Stimulated activated CD8-positive, alpha-beta memory T cell treated with anti-CD3 and anti-CD28 coated beads, Interleukin-4, amount 100 ng/mL, for 4 hours (primary cell): ENCODE results near the gene PRKN.

Source experiments
- DNase-seq, 2 donors: peaks; one replicate each; pipeline ENCODE4 v3.0.0-alpha.2; 2020; ENCODE audit warnings: low read depth in 2 of 2, low spot score in 1 of 2

Gene PRKN

DNA sequence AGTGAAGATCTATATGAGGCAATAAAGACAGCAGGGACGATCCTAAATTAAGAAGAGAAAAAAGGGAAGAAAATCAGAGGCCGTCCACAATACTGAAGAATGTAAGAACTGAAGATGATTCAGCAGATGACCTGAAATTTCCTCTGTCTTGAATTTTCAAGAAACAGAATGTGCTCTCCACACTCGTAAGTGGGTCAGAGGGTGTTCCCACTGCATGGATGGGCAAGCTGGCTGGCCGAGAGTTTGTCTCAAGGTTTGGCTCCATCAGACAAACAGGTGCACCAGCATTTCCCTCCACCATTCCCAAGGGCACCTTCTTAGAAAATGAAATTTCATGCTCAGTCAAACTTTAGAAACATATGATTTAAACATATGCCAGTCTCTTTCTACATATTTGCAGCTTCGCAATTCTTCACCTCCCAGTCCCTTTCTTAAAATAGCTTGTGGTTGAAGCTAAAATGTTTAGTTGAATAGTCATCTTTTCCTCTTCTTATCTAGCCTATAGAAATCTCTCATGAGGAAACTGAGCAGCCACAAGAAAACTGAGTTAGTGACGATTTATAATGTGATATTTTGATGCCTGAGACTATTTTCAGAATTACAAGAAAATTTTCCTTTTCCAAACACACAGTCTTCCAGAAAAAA is 576.4 kb downstream of the PRKN start:
- DNase-seq, result no peak

DNA sequence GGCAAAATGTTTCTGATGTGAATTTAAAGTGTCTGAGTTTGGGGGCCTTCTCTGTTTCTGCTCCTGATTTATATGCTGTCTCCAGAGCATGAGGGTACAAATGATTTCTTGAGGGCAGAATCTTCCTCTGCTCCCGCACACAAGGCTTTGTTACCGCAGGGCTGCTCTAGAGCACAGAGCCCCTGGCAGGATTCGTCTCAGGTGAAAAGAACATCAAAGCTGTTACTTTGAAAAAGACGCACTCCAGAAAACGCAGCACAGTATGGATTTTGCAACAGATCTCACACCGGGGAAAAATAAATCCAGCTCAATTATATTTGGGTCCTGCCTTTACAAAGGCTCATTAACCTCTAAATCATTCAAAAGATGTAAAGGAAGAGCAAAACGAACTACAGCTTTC is 577.3 kb downstream of the PRKN start:
- DNase-seq, result no peak

DNA sequence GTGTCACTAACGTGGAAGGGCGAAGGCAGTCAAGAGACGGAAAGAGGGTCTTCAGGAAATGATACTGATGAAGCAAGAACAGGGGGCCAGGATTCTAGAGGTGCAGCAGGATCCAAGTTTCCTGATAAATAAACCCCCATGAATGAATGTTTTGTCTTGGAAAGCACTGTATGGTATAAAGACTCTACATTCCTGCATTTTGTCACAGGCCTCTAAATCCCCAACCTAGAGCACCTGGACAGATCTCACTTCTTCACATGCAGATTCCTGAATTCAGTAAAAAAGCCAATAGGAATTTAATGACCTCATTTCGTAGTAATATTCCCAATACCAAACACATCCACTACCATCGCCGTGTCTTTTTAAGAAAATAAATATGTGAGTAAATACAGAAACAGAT is 577.8 kb downstream of the PRKN start:
- DNase-seq, result no peak

DNA sequence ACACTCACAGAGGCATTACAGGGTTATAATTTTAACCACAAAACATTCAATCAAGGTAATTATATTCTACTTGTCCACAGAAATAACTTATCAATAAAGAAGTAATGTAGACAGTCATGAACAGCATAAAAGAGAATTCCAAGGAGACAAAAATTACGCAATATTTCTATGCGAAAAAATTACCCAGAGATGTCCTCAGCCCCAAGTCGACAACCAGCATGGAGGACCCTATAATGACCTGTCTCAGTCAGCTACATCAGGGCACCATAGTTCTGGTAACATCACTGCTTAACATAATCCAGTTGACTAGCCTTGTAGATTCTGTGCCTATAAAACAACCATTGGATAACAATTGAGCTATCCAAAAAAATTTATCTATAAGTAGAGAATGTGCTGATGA is 579.8 kb downstream of the PRKN start:
- DNase-seq, result no peak

DNA sequence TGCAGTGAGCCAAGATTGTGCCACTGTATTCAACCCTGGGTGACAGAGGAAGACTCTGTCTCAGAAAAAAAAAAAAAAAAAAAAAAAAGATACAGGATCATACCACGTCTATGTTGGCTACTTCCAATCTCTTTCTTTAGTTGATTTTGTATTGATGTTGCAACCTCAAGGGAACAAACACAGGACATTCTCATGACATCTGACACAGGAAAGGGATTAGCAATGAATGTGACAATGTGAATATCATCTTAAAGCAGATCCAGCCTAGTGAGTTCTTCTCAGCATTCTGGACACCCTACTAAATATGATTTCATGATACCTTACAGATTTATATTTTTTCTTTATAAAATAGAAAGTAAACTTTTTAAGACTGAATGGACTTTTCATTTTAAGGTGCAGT is 580.3 kb downstream of the PRKN start:
- no peak for DNase-seq

DNA sequence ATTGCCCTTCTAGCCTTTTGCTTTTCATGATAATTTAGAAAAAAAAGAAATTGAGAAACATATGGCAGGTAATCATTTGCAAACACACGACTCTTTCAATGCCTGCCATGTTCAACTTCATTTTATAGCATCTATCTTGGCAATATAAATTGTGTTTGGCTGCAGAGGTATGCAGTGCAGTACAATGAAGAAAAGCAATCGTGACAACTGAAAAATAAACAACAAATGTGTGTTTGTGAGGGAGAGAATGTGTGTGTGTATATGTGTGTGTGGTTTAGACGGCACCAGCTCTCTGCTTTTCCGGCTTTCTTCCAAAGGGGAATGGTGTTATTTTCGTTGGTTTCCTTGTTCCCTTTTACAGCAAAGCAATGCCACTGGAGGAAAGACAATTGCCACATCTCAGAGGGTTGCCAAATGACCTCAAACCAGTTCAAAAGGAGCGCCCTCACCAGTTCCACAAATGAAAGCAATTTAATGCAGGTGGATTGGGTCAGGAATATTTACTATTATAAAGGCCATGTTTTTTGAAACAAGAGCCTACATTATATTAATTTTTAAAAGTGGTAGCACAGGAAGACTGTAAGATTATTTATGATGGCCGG is 587.2 kb downstream of the PRKN start:
- no peak for DNase-seq

DNA sequence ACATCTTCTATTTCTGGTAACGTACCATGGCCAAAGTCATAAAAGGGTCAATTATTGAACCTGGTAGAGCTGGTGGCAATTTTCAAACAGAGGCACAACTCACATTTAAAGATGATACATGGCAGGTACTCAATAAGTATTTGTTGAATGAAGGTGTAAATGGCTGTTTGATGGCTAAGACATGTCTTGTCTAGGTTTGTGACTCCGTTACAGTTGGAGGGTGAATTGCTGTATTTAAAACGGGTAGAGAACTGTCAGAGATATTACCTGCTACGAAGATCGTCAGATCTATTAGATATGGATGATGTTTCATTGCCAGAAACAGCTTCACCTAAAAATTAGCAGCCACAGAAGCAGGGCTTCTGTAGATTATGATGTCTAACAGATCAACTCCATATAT is 601.9 kb downstream of the PRKN start:
- no peak for DNase-seq

DNA sequence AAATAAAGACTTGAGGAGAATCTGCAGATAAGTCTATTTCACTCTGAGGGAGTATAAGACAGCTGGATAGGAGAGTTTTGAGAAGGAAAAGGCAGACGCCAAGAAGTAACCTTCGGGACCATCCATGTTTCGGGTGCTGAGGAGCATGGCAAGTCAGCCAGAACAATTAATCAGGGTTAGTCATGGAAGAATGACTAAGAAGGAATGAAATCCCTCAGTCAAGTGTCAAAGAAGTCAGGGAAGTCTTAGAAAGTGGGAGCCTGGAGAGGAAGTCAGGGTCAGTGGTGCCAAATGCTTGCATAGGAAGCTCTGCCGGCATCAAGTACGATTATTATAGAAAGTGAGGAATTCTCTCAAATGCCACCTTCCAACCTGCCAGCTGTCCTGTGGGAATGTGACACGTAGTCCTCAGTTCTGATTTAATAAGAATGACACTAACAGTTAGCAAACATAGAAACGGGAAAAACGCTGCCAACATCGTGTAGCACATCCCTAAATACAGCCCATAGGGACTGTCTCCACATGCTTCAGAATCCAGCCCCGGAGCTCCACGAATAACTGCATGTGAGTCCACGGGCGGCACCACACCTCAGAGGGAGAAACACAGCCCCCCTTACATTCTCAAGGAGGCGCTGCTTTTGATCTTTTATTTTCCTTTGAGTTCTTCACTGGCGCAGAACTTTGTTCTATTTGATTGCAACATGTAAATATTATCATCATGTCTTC is 602.7 kb downstream of the PRKN start:
- DNase-seq, result no peak

DNA sequence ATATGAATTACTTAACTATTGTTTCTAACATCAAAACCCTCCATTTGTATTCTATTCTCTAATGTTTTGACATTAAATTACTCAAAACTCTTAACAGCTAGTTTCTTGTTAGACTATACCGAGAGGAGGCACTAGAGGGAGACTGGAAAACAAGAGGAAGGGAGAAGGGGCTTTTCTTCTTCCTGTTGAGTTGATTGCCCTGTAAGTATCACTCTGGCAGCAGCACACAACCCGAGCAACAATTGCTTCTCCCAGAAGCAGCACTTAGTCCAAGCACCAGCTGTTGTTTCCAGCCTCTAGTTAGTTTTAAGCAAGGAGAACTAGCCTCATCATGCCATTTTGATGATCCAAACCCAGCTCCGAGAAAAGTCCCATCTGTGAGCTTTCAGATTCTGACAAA is 603.8 kb downstream of the PRKN start:
- DNase-seq, result no peak

DNA sequence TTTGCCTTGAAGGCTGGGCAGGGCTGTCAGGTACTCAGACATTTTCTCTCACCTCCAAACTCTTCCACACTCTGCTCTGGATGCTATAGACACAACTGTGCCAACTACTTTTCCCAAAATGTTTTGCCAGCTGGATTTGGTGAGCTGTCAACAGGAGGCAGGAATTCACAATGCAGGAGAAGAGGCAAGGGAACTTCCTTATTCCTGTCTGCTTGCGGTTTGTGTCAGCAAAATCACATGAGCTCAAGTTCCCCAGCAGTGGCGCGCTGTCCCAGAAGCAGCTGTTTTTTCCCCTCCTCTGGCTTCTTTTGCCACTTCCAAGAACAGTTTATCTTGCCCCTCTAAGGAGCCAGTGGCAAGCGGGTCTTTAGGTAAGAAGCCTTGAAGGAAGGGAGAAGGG is 608.2 kb downstream of the PRKN start:
- no peak for DNase-seq

DNA sequence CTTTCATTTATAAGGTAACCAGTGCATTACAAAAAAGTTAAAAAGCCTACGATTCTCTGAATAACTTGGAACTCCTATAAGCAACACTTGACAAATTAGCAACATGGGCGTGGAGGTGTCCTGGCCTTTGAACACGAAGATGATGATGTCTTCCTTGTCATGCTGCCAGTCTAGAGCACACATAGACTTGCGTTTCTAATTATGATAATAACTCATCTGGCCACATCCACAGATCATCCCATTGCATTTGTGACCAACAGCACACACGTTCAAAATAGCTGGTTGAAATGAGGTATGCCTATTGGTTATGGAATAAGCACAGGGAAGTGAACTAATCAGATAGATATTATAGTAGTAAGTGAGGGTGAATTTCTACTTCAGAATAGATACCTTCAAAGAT is 608.9 kb downstream of the PRKN start:
- no peak for DNase-seq

DNA sequence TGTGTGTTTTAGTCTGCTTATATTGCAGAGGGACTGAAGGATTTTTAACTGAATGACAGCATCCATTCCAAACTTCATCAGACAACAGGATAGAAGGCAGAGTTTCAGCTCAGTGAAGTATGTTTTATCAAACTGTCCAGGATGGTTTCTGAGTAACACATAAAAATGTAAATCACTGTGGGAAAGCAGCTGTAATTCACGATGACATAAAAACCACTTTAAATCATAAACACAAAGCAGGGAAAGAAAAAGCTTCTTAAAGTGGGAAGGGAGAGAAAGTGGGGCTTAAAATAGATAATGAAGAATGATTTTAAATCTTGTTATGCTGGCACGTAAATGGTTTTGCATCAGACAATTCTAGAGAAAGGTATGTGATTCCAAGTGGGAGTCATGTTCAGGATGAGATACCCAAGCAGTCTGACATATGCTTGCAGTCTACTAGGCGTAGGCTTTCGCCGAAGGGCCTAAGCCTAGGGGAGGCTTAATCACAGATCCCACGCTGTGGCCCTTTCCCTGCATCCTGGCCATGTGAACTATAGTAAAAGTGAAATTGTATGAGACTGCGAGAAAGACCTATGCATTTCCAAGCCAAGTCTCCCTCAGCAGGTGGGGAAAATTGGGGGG is 610.6 kb downstream of the PRKN start:
- DNase-seq, result no peak

DNA sequence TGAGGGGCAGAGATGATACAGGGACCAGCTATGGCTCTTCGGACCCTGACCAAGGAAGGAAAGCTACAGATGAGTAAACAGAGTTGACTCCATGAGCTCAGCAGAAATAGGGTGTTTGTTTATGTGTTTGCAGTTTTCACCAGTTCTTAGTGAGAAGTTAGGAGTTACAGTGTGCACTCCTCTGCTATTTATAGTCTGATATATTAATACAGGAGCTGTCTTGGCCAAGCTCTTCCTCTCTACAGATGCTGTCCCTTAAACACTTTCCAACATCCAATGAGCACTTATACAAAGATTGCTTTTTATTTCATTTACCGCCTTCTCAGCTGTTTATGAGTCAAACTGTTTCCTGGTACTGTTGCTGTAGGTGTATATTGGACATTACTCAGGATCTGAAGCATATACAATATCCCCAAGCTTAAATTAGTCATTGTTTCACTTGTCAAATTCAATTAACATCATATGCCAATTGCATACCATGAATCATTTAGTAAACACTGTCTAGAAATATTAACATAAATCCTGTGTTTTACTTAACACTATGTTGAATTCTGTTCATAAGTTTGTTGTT is 618.0 kb downstream of the PRKN start:
- no peak for DNase-seq

DNA sequence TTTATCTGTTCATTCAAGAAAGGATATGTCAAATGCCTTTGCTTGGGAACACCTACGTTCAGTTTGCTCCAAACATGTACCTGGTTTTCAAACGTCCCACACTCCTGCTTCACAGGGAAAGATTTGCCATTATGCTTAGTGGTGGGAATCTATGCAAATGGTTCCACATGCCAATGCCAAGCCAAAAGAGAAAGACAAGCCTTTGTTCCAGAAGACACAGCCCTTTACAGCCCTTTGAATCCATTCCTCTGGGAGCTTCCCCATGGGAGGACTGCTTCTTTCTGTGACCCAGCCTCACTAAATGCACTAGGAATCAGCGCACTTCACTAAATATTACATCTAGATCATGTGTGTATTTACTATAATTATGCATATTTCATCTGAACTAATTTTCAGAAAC is 619.5 kb downstream of the PRKN start:
- DNase-seq, result no peak

DNA sequence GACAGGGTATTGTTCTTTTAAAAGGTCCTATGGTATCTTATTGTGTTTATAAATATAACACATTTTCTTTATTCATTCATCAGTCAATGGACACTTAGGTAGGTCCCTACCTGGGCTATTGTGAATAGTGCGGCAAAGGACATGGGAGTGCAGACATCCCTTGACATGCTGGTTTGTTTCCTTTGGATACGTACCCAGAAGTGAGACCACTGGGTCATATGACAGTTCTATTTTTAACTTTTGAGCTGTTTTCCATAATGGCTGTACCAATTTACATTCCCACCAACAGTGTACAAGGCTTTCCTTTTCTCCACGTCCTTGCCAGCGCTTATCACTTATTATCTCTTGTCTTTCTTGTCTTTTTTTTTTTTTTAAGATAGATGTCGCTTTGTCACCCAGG is 627.5 kb downstream of the PRKN start:
- DNase-seq, result no peak

DNA sequence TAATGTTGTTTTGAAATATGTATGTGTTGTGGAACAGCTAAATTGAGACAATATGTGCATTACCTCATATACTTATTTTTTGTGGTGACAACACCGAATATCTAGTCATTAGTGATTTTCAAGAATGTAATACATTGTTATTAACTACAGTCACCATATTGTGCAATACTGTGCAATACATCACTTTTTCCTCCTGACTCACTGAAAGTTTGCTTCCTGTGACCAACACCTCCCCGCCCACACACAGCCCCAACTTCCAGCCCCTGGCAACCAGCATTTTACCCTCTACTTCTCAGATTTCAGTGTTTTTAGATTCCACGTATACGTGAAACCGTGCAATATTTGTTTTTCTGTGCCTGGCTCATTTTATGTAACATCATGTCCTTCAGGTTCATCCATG is 627.9 kb downstream of the PRKN start:
- no peak for DNase-seq

DNA sequence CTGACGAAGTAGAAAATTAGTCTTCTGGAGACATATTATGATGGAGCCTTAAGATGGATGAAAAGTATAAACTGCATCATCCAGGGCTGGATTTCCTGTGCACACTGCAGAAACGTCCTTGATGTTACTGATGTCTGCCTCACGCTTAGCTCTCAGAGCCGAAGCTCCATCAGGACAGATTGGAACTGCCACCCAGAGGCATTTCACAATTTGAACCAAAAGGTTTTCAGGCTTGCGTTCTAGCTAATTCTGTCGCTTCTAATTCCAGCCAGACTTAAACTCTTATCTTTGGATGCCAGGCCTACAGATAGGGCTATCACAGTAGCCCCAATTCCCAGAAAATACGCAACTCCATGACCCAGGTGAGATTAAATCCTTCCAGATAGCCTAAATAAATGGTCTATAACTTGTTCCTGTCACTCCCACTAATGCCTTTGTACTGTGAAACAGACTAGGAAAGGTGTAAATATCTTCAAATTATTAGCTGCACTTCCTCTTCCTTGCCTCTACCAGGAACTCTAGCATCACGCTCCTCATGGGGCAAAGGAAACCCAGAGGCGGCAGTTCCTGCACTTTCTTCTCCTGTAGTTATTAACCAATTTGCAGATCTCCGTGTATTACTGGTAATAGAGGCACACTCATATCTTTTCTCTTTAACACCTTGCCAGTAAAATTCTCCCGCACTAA is 634.6 kb downstream of the PRKN start:
- DNase-seq, result no peak

DNA sequence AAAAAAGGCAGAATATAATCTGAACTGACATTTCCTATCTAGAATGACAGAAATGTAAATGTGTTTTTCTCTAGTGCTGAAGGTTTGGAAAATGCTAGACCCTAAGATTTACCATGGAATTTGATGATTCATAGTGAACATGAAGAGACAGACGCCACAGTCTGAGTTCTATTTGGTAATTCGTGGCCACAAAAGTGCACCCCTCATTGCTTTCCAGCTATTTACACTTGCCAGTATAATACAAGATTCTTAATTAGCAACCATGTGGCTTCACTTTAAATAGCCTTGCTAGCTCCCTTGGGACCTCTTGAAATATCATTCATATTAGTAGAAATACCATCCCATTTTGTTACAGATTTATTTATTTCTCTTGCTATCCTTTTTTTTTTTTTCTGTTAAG is 636.8 kb downstream of the PRKN start:
- DNase-seq, result no peak

DNA sequence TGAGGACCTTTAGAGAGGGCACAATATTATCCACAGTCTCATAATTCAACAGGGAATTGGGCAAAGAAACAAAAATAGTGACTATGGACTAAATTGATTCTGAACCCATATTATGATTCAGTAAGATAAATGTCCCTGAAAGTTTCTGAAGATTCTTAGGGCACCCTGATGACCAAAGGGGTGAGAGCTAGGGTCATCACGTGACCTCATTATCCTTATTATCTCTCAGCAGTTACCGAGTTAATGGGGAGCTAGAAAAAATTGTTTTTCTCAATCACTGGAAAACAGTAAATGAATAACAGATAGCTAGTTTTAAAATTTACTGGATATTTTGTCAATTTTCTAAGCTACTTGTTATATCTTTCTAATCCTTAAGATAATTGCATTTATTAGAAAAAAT is 639.5 kb downstream of the PRKN start:
- no peak for DNase-seq

DNA sequence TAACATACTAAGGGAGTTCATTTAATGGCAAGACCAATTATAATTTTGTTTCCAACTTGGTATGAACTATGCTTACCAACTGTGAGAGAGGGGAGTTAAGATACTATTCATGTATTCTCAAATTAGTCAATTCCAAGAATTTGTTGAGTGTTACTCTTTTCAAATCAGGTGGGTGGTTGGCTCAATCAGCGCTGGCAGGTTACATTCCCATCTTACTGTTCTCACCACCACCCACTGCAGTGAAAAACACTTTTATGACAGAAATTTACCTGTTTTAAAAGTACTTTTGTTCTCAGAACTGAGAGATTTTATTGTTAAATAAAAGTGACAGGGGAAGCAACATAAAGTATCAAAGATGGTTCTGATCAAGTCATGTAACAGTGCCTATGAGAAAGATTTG is 642.0 kb downstream of the PRKN start:
- DNase-seq, result no peak

DNA sequence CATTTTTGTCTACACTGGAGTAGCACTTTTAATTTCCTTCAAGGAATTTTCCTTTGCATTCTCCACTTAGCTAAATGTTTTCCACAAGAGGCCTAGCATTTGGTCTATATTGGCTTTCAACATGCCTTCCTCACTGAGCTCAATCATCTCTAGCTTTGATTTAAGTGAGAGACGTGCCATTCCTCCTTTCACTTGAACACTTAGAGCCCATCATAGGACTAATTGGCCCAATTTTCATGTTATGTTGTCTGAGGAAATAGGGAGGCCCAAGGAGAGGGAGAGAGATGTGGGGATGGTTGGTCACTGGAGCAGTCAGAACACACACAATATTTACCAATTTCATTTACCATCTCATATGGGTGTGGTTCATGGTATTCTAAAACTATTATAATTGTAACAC is 645.0 kb downstream of the PRKN start:
- no peak for DNase-seq
